K562 (cell line): ENCODE data around the gene HELZ. TPM values are rescaled to one million over a fixed set of nuclear protein-coding genes. Genes with fewer than 3 reads are reported as not detected.

Experiments used
- ATF1 ChIP-seq, 2 experiments: fragments of 450-650 bp in 1 of 2; IDR thresholded peaks; 2 replicates each; pipeline ENCODE4 v1.6.1; 2016; ENCODE audit warnings: missing compliant biosample characterization in 1 of 2, missing genetic modification characterization in 1 of 2
- DIDO1 ChIP-seq: fragments of 450-650 bp; IDR thresholded peaks from 2 replicates; pipeline ENCODE4 v1.6.1; 2016; ENCODE audit warnings: low read depth, missing biosample characterization, missing genetic modification characterization
- ETV6 ChIP-seq, 3 experiments: fragments of 150-350 bp in 1 of 3; sonication (generic) in 1 of 3; formaldehyde crosslinking in 1 of 3; IDR thresholded peaks; 2 replicates each; pipeline versions ENCODE4 v1.6.1 to v1.8.0; 2014 to 2022; ENCODE audit warnings: borderline replicate concordance in 2 of 3, low read depth in 2 of 3, antibody characterized with exemption in 1 of 3, low read length in 1 of 3, mild to moderate bottlenecking in 1 of 3, missing genetic modification reagents in 1 of 3
- HDAC1 ChIP-seq, 2 experiments: fragments of 450-650 bp; IDR thresholded peaks; 2 replicates each; pipeline ENCODE4 v1.6.1; 2016 to 2017; ENCODE audit warnings: inconsistent platforms in 1 of 2, mild to moderate bottlenecking in 1 of 2, moderate library complexity in 1 of 2
- IRF2 ChIP-seq: sonication (generic); formaldehyde crosslinking; IDR thresholded peaks from 2 replicates; pipeline ENCODE4 v1.8.1; 2022; ENCODE audit warnings: mild to moderate bottlenecking, missing genetic modification reagents
- KLF13 ChIP-seq: fragments of 450-650 bp; IDR thresholded peaks from 2 replicates; pipeline ENCODE4 v1.6.1; 2016; ENCODE audit warnings: missing genetic modification characterization, low read depth, mild to moderate bottlenecking, missing compliant biosample characterization, moderate library complexity, borderline replicate concordance
- NBN ChIP-seq: fragments of 450-650 bp; IDR thresholded peaks from 2 replicates; pipeline ENCODE4 v1.6.1; 2016; ENCODE audit warnings: low read depth, mild to moderate bottlenecking
- ZC3H11A ChIP-seq: IDR thresholded peaks from 2 replicates; pipeline ENCODE4 v1.6.1; 2012; ENCODE audit warnings: low read depth, low read length, improper control_type of control experiment
- ZFPM2 ChIP-seq: fragments of 250-450 bp; sonication (Bioruptor Pico); IDR thresholded peaks from 2 replicates; pipeline ENCODE4 v1.5.1; 2022; ENCODE audit warnings: mild to moderate bottlenecking
- ZNF76 ChIP-seq: fragments of 250-450 bp; sonication (Bioruptor Pico); IDR thresholded peaks from 2 replicates; pipeline ENCODE4 v1.4.0; 2020; ENCODE audit warnings: mild to moderate bottlenecking, moderate library complexity, borderline replicate concordance
- ZNF830 ChIP-seq: fragments of 250-450 bp; sonication (Bioruptor Pico); IDR thresholded peaks from 2 replicates; pipeline ENCODE4 v1.5.0; 2021; ENCODE audit warnings: mild to moderate bottlenecking
- polyA plus RNA-seq, 8 experiments: library from polyadenylated mRNA; depleted of rRNA in 4 of 8; stranded (reverse) in 5 of 8; unstranded in 3 of 8; fragments of >200 nt; fragmentation: Nextera tagmentation in 2 of 8; fragmentation: Illumina TruSeq in 1 of 8; extraction: Ambion mirVana in 2 of 8; extraction: Trizol in 1 of 8; gene quantifications; 2 replicates each; pipeline versions ENCODE4 v1.2.1 to v1.2.3, GENCODE V29; 2011 to 2014; ENCODE audit warnings: inconsistent platforms in 1 of 8, missing spikeins in 1 of 8
- total RNA-seq, 7 experiments: library from RNA; depleted of rRNA in 6 of 7; stranded (reverse); fragments of >200 nt in 6 of 7; fragmentation: Illumina TruSeq in 2 of 7; extraction: Trizol in 2 of 7; gene quantifications; 2 replicates each; pipeline versions ENCODE4 v1.2.1 to v1.2.3, GENCODE V29; 2011 to 2021; ENCODE audit warnings: low replicate concordance in 1 of 7
- TF ChIP-seq, protein P1 (sequence below): fragments of 450-650 bp; formaldehyde crosslinking; IDR thresholded peaks from 2 replicates; pipeline ENCODE4 v1.4.0; 2022; ENCODE audit warnings: missing genetic modification characterization
- TF ChIP-seq, protein P2 (sequence below), 2 experiments: fragments of 450-650 bp; formaldehyde crosslinking in 1 of 2; IDR thresholded peaks; 2 replicates each; pipeline versions ENCODE4 v1.4.0 to v1.6.1; 2014 to 2020; ENCODE audit warnings: mild to moderate bottlenecking in 2 of 2, borderline replicate concordance in 1 of 2, low read depth in 1 of 2
- TF ChIP-seq, protein P3 (sequence below): sonication (generic); formaldehyde crosslinking; IDR thresholded peaks from 2 replicates; pipeline ENCODE4 v1.8.0; 2022; ENCODE audit warnings: mild to moderate bottlenecking, missing genetic modification reagents, borderline replicate concordance

The HELZ gene
- total and polyA plus RNA-seq, 9 of the 15 experiments (the other 6 are each of a cell fraction or from before 2014, with no cell fraction given), result 5.2 to 39.8 (median 17.3) TPM

DNA sequence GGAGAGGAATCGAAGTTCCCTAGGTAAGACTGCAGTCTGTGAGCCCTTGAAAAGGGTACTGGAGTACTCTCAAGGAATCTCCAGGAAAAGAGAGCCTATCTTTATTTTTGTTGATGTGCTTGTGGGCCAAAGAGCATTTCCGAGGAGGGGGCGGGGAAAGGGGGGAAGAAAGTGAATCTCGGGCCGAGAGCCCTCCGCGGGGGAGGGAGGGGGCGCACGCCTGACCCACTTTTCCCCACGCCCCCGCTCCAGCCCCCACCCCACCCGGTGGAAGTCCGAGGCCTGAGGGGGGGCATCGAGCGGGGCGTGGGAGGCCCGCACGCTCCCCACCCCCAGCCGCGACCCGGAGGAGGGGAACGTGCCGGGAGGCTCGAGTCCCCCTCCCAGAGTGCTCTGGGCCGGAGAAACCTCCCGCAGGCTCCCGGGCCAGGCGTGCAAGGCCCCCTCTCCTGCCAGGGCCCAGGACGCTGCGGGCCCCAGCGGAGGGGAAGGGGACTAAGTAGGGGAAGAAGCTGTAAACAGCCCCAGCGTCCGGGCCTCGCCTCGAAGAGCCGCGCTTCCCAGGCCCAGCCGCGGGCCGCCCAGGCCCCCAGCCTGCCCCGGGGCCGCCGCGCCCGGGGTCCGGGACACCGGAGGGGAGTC lies 444 bp downstream of the HELZ start (continued):
- TF ChIP-seq IRF2 (CRISPR knock-in tag), result no peak
- TF ChIP-seq NBN, result no peak
- TF ChIP-seq ZNF76 (CRISPR knock-in tag), result no peak
- no peak for TF ChIP-seq ATF1 (CRISPR knock-in tag; IDR thresholded peaks at IDR 0.05)
- TF ChIP-seq ATF1 (tag; IDR thresholded peaks at IDR 0.05), result no peak
- TF ChIP-seq KLF13 (tag), result no peak
- TF ChIP-seq ETV6 (IDR thresholded peaks at IDR 0.05; ENCODE audit: borderline replicate concordance in 1 of 2, low read depth in 2 of 2, low read length in 1 of 2), result no peak
- no peak for TF ChIP-seq ETV6 (CRISPR knock-in tag; IDR thresholded peaks at IDR 0.05; ENCODE audit: borderline replicate concordance)
- TF ChIP-seq, protein P1, sequence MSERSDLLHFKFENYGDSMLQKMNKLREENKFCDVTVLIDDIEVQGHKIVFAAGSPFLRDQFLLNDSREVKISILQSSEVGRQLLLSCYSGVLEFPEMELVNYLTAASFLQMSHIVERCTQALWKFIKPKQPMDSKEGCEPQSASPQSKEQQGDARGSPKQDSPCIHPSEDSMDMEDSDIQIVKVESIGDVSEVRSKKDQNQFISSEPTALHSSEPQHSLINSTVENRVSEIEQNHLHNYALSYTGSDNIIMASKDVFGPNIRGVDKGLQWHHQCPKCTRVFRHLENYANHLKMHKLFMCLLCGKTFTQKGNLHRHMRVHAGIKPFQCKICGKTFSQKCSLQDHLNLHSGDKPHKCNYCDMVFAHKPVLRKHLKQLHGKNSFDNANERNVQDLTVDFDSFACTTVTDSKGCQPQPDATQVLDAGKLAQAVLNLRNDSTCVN, result no peak
- TF ChIP-seq ZFPM2 (CRISPR knock-in tag), result no peak
- no peak for TF ChIP-seq ZNF830 (CRISPR knock-in tag)
- no peak for TF ChIP-seq DIDO1 (tag)
- TF ChIP-seq, protein P2, sequence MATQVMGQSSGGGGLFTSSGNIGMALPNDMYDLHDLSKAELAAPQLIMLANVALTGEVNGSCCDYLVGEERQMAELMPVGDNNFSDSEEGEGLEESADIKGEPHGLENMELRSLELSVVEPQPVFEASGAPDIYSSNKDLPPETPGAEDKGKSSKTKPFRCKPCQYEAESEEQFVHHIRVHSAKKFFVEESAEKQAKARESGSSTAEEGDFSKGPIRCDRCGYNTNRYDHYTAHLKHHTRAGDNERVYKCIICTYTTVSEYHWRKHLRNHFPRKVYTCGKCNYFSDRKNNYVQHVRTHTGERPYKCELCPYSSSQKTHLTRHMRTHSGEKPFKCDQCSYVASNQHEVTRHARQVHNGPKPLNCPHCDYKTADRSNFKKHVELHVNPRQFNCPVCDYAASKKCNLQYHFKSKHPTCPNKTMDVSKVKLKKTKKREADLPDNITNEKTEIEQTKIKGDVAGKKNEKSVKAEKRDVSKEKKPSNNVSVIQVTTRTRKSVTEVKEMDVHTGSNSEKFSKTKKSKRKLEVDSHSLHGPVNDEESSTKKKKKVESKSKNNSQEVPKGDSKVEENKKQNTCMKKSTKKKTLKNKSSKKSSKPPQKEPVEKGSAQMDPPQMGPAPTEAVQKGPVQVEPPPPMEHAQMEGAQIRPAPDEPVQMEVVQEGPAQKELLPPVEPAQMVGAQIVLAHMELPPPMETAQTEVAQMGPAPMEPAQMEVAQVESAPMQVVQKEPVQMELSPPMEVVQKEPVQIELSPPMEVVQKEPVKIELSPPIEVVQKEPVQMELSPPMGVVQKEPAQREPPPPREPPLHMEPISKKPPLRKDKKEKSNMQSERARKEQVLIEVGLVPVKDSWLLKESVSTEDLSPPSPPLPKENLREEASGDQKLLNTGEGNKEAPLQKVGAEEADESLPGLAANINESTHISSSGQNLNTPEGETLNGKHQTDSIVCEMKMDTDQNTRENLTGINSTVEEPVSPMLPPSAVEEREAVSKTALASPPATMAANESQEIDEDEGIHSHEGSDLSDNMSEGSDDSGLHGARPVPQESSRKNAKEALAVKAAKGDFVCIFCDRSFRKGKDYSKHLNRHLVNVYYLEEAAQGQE (IDR thresholded peaks at IDR 0.05; ENCODE audit: borderline replicate concordance), result no peak
- TF ChIP-seq, protein P2 (CRISPR knock-in tag; IDR thresholded peaks at IDR 0.05; ENCODE audit: low read depth), result no peak
- no peak for TF ChIP-seq ZC3H11A
- TF ChIP-seq, protein P3, sequence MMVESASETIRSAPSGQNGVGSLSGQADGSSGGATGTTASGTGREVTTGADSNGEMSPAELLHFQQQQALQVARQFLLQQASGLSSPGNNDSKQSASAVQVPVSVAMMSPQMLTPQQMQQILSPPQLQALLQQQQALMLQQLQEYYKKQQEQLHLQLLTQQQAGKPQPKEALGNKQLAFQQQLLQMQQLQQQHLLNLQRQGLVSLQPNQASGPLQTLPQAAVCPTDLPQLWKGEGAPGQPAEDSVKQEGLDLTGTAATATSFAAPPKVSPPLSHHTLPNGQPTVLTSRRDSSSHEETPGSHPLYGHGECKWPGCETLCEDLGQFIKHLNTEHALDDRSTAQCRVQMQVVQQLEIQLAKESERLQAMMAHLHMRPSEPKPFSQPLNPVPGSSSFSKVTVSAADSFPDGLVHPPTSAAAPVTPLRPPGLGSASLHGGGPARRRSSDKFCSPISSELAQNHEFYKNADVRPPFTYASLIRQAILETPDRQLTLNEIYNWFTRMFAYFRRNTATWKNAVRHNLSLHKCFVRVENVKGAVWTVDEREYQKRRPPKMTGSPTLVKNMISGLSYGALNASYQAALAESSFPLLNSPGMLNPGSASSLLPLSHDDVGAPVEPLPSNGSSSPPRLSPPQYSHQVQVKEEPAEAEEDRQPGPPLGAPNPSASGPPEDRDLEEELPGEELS (CRISPR knock-in tag), result no peak
- TF ChIP-seq HDAC1 (IDR thresholded peaks at IDR 0.05), result peak in 1 of 2 experiments; percentile 29; a peak in 1 of 4 replicates
